GM10266 (cell line): ENCODE measurements around the gene IL20.

Experiments used
- DNase-seq: peaks from one replicate; pipeline ENCODE4 v3.0.0; 2012; ENCODE audit errors: extremely low spot score
- TF ChIP-seq, protein P1 (sequence below): IDR thresholded peaks from 2 replicates; pipeline ENCODE4 v1.5.1; 2012; ENCODE audit warnings: mild to moderate bottlenecking, low read depth; ENCODE audit not compliant: control insufficient read depth, insufficient read depth; ENCODE audit errors: missing control alignments

Gene IL20

DNA sequence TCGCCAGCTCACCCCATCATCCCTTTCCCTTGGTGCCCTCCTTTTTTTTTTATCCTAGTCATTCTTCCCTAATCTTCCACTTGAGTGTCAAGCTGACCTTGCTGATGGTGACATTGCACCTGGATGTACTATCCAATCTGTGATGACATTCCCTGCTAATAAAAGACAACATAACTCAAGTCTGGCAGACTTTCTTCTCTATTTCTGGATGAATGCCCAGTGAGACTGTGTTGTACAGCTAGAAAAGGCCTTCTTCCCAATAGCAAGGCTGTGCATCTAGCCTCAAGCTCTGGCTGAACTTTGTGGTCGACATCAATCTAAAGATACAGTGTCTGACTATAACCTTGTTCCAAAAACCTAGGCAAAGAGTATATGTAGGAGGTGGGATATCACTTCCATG is 38.3 kb downstream of the IL20 start:
- TF ChIP-seq, protein P1, sequence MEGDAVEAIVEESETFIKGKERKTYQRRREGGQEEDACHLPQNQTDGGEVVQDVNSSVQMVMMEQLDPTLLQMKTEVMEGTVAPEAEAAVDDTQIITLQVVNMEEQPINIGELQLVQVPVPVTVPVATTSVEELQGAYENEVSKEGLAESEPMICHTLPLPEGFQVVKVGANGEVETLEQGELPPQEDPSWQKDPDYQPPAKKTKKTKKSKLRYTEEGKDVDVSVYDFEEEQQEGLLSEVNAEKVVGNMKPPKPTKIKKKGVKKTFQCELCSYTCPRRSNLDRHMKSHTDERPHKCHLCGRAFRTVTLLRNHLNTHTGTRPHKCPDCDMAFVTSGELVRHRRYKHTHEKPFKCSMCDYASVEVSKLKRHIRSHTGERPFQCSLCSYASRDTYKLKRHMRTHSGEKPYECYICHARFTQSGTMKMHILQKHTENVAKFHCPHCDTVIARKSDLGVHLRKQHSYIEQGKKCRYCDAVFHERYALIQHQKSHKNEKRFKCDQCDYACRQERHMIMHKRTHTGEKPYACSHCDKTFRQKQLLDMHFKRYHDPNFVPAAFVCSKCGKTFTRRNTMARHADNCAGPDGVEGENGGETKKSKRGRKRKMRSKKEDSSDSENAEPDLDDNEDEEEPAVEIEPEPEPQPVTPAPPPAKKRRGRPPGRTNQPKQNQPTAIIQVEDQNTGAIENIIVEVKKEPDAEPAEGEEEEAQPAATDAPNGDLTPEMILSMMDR: no peak
- no peak for DNase-seq

DNA sequence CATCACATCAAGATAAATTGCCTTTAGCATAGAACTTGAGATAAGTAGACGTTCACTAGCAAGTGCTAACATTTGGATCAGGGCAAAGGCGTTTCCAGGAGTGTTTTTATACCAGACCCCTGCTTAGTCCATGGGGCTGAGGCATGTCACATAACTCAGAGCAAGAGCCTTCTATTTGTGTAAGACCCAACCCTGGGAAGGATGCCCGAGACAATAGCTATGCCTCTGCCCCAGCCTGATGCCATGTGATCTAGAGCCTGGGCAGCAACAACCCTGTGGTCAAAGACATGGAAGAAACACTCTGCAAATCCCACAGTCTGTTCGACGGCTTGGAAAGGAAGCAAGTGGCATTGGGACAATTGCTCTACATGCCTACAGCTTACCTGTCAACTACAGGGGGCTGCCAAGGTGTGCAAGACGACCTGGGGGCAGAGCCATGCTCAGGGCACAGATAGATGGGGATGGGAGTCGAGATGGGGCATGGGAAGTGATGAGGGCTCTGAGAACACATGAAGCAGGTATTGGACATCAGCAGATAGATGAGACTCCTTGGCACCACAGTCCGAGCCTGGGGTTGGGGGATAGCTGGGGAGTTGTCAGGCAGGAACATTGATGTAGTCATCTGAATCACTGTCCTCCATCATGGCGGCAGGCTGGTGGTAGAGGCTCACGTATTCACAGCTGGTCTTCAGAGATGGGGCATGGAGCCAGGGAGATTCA is 39.2 kb downstream of the IL20 start:
- TF ChIP-seq, protein P1: no peak
- no peak for DNase-seq

DNA sequence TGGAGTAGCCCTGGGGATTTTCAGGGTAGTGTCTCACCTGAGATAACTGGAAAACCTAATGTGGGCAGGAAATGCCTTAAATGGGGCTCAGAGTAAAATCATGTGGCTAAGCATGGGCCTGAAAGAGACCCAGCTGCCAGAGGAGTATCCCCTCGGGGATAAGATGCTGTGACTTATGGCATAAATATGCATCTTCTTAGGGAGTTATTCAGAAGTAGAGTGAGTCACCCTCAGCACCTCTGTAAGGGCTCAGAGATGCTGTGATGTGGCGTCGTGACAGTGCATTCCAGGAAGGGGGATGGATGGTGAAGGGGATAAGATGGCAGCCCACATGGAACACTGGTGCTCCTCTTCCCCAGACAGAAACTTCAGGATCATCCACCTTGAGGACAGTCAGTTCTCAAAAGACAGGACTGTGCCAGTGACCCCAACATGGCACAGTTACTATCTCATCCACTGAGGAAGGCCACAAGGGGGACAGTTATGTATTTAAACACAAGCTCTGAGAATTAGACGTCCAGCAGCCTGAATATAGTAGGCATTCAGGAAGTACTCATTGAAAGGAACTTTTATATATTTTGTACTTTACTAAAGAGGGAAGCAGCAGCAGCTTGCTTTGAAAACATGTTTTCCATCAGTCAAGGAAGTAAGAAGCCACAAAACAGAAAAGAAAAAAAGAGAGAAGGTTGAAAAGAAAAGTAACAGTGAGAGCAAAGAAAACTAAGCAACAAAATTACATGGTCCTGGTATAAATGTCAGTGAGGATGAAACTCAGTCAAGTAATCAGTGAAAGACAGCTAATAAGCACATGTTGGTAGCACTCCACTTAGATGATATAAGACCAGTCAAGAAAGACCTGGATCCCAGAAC is 40.1 kb downstream of the IL20 start:
- TF ChIP-seq, protein P1: no peak
- DNase-seq: no peak

DNA sequence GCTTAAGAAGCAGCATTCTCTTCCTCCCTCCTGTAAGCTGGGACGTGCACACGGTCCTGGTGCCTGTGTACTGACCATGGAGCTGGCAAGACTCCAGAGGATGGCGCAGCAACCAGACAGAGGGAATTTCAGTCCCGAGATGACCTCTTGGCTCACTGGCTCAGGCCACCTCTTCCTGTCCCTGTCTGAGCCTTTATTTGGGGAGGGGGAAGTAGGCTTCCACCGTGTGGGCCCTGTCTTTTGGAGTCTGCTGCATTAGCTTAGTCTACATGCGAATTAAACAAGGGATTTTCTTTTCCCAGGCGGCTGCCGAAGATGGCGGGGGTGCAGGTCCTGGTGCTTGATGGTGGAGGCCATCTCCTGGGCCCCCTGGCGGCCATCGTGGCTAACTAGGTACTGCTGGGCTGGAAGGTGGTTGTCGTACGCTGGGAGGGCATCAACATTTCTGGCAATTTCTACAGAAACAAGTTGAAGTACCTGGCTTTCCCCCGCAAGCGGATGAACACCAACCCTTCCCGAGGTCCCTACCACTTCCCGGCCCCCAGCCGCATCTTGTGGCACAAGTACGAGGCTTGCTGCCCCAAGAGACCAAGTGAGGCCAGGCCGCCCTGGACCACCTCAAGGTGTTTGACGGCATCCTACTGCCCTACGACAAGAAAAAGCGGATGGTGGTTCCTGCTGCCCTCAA is 42.0 kb downstream of the IL20 start:
- TF ChIP-seq, protein P1: no peak
- DNase-seq: no peak

DNA sequence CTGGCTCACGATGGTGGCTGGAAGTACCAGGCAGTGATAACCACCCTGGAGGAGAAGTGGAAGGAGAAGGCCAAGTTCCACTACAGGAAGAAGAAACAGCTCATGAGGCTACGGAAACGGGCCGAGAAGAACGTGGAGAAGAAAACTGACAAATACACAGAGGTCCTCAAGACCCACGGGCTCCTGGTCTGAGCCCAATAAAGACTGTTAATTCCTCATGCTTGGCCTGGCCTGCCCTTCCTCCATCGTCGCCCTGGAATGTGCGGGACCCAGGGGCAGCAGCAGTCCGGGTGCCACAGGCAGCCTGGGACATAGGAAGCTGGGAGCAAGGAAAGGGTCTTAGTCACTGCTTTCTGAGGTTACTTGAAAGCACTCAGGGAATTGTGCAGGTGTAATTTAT is 42.6 kb downstream of the IL20 start:
- TF ChIP-seq, protein P1: no peak
- no peak for DNase-seq

DNA sequence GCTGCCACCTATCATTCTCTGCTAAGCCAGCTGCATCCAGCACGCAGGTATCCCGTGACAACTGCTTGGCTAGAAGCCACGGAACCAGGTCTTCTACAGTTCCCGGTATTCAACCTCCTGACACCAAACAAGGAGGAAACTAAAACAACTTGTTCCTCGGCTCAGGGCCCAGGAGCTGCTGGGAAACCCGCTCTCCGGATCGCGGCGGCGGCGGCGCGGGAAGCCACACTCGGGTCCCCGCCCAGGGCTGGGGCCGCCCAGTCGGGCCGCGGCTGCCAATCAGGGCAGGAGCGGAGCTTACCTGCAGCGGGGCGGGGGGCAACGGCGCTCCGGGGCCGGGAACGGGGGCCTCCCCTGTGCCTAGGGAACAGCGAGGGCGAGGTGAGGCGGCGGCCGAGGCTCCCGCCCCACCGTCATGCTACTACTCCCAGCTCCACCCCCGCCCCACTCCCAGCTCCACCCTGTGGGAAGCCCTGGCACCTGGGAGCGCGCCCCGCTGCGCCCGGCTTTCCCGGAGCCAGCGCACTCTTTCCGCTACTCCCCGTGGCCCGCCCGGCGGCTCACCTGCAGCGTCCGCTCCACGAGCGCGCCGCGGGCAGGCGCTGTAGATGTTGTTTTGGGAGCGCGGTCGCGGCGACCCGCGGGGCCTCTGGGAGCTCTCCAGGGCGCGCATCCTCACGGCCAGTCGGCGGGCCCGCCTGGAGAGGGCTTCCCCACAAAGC is 43.9 kb downstream of the IL20 start:
- DNase-seq: no peak
- TF ChIP-seq, protein P1: no peak
